Bronchial epithelial cell (primary cell): ENCODE data around the gene METRN. TPM values are rescaled to one million over a fixed set of nuclear protein-coding genes. Genes with fewer than 3 reads are reported as not detected.
"Not testable (repeated sequence)": the region's sequence is repeated elsewhere in the genome, so short reads cannot be mapped to it uniquely, and the experiment has no call there.

Source experiments
- DNase-seq: peaks from one replicate; pipeline ENCODE4 v3.0.0-alpha.2; 2010; ENCODE audit warnings: low read depth
- FAIRE-seq: peaks from 2 replicates; lab custom pipeline; 2011; peaks lifted over from hg19 to GRCh38; lab: Jason Lieb, UNC
- H3K27me3 ChIP-seq: 2 replicates; pipeline ENCODE4 v1.5.1; 2011; ENCODE audit warnings: low read length; ENCODE audit not compliant: control insufficient read depth, insufficient read depth
- H3K36me3 ChIP-seq: 2 replicates; pipeline ENCODE4 v1.5.1; 2011; ENCODE audit warnings: low read length; ENCODE audit not compliant: control insufficient read depth, insufficient read depth
- H3K4me3 ChIP-seq: 2 replicates; pipeline ENCODE4 v1.5.1; 2011; ENCODE audit warnings: mild to moderate bottlenecking, low read depth, low read length, control low read depth
- total RNA-seq: library from RNA; depleted of rRNA; stranded (reverse); fragments of >200 nt; gene quantifications from 2 replicates; pipeline ENCODE4 v1.2.1, GENCODE V29; 2014
- TF ChIP-seq, protein P1 (sequence below): IDR thresholded peaks from 2 replicates; pipeline ENCODE4 v1.5.1; 2011; ENCODE audit warnings: mild to moderate bottlenecking, moderate library complexity, low read length, control low read depth, inconsistent platforms; ENCODE audit not compliant: insufficient read depth, severe bottlenecking

METRN gene
- total RNA-seq, 1 donor from 2014 or later, result 63.7 TPM

DNA sequence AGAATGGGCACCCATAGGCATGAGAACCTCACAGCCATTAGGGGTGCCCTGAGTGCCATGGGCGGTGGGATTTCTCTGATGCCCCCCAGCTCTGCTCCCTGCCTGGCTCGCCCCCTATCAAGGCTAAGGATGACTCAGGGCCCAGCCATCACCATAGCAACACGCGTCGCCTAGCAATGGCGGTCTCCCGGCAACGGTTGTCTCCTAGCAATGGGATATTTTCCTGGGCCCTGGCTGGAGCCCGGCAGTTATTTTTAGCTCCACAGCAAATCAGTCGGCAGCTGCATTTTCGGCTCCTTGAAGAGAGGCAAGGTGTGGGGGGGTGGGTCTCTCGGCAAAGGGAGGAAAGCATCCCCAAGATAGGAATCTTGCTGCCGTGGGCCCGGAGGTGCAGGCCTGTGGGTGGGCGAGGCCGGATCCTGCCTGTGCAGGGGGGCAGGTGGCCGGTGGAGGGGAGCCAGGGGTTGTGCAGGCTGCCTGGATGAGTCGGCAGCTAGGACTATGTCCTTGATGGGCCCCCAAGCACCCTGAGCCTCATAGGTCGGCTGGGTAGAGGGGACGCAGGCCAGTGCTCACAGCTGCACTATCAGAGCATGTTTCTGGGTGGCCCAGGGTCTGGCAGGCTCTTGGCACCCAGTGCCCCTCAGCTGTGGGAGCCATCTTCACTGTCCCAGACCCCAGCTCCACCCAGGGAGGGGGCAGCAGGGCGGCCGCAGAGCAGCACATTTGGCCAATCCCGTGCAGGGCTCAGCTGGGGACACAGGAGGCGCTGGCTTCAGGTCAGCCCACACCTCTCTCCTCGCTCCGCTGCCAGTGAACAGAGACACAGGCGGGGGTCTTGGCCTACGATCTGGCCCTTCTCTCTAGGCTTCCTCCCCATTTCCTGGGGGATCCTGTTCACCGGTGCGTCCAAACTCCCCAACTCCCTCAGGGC is 5.1 kb upstream of the METRN start:
- TF ChIP-seq, protein P1, sequence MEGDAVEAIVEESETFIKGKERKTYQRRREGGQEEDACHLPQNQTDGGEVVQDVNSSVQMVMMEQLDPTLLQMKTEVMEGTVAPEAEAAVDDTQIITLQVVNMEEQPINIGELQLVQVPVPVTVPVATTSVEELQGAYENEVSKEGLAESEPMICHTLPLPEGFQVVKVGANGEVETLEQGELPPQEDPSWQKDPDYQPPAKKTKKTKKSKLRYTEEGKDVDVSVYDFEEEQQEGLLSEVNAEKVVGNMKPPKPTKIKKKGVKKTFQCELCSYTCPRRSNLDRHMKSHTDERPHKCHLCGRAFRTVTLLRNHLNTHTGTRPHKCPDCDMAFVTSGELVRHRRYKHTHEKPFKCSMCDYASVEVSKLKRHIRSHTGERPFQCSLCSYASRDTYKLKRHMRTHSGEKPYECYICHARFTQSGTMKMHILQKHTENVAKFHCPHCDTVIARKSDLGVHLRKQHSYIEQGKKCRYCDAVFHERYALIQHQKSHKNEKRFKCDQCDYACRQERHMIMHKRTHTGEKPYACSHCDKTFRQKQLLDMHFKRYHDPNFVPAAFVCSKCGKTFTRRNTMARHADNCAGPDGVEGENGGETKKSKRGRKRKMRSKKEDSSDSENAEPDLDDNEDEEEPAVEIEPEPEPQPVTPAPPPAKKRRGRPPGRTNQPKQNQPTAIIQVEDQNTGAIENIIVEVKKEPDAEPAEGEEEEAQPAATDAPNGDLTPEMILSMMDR, result no peak
- H3K27me3 ChIP-seq, result peaks cover 20% of the 10 kb centered on the region
- no peaks in the 10 kb centered on the region for H3K36me3 ChIP-seq
- DNase-seq (peak; percentile 49), FAIRE-seq (no peak)
- H3K4me3 ChIP-seq, result no peak overlapping the region

DNA sequence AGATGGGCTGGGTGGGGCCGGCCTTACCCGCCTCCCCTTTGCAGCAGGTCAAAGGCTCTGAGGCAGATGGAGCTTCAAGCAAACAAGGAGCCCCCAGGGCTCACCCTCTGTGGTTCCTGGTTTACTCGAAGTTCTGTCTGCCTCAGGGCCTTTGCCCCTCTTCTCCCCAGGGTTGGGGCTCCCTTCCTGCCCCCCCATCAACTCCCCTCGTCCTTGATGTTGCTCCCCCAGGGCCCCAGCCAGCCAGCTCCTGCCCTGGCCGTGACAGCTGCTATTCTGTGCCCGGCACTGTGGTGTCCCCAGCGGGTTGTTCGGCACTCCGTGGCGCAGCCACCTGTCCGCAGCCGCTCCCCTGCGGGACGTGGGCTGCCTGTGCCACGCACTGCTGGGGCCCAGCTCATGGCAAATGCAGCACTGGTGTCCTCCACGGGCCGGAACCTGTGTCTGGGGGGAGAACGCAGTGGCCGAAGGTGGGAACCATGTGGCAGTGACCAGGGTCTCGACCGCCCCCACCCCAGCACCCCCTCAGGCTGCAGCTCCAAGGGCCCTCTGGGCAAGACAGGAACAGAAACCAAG is 4.3 kb upstream of the METRN start:
- peaks cover 20% of the 10 kb centered on the region for H3K27me3 ChIP-seq
- no peaks in the 10 kb centered on the region for H3K36me3 ChIP-seq
- H3K4me3 ChIP-seq, result no peak overlapping the region
- DNase-seq (no peak), FAIRE-seq (no peak)
- TF ChIP-seq, protein P1, result no peak

DNA sequence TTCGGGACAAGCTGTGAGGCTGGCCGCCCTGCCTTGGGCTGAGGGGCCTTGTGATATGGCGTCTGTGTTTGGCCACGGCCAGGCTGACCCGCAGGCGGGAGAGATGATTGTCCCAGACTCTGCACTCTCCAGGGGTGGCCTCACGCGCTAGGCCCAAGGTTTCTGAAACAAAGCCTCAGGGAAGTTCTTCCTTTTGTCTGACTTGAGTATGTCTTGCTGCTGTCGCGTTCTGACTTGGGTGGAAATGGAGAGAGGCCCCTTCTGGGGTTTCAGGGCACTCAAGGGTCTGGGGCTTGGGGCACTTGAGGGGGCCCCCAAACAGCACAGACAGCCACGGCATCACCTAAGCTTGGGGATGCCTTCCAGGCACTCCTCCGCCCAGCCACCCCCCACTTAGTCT is 3.8 kb upstream of the METRN start:
- TF ChIP-seq, protein P1, result no peak
- Histone ChIP-seq H3K36me3 (no peaks in the 10 kb centered on the region), H3K4me3 (no peak overlapping the region), H3K27me3 (peaks cover 20% of the 10 kb centered on the region)
- DNase-seq (no peak), FAIRE-seq (no peak)

DNA sequence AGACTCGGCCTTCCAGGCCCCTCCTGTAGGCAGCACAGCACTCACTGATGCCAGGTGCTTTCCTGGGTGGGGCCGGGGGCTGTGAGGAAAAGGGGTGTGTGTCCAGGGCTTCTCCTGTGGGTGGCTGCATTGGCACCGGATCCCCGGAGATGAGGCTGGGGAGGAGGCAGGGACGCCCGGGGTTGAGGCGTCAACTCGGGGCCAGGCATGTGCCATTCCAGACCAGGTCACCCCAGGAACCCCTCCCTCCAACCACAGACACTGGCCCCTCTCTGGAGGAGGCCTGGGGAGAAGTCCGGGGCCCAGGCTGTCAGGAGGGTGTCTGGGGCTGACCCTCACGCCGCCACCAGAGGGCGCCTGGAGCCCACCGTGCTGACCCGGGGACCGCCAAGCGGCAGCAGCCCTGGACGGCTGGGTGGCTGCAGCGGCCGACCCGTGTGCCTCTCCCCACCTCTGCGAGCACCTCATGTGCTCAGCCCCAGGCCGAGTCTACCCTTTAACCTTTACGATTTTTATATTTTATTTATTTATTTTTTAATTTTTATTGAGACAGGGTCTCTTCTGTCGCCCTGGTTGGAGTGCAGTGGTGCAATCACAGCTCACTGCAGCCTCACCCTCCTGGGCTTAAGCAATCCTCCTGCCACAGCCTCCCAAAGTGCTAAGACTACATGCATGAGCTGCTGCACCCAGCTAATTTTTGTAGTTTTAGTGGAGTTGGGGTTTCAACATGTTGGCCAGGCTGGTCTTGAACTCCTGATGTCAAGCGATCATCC is 3.2 kb upstream of the METRN start:
- DNase-seq, result peak; percentile 28
- Histone ChIP-seq H3K4me3 (no peak overlapping the region), H3K36me3 (no peaks in the 10 kb centered on the region), H3K27me3 (peaks cover 17% of the 10 kb centered on the region)
- TF ChIP-seq, protein P1, result peak; percentile 95
- FAIRE-seq, result no peak

DNA sequence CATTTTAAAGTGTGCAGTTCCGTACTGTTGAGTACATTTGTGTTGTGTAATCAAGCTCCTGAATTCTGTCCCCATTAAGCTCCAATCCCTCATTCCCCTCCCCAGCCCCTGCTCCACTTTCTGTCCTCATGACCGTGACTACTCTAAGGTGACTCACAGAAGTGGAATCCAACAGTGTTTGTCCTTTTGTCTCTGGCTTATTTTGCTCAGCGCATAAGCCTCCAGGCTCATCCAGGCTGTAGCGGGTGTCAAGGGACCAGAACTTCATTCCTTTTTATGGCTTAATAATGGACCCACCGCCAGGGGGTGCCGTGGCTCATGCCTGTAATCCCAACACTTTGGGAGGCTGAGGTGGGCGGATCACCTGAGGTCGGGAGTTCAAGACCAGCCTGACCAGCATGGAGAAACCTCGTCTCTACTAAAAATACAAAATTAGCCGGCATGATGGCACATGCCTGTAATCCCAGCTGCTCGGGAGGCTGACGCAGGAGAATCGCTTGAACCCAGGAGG is 2.1 kb upstream of the METRN start:
- peak; percentile 94 for DNase-seq
- FAIRE-seq, result peak; percentile 52
- H3K4me3 ChIP-seq, H3K36me3 ChIP-seq: not testable (repeated sequence)
- TF ChIP-seq, protein P1, result peak; percentile 56
- H3K27me3 ChIP-seq, result peaks cover 13% of the 10 kb centered on the region
